Neural progenitor cell (in vitro differentiated cells): ENCODE data around the gene C15orf61.

Experiments
- EZH2 ChIP-seq: fragments of 200-600 bp; sonication (generic); IDR thresholded peaks from 2 replicates; pipeline ENCODE4 v1.6.1; 2017; ENCODE audit warnings: antibody characterized with exemption, mild to moderate bottlenecking, moderate library complexity
- TF ChIP-seq, protein P1 (sequence below): fragments of 200-600 bp; sonication (generic); IDR thresholded peaks from 2 replicates; pipeline ENCODE4 v1.5.1; 2017; ENCODE audit warnings: antibody characterized with exemption, mild to moderate bottlenecking

DNA sequence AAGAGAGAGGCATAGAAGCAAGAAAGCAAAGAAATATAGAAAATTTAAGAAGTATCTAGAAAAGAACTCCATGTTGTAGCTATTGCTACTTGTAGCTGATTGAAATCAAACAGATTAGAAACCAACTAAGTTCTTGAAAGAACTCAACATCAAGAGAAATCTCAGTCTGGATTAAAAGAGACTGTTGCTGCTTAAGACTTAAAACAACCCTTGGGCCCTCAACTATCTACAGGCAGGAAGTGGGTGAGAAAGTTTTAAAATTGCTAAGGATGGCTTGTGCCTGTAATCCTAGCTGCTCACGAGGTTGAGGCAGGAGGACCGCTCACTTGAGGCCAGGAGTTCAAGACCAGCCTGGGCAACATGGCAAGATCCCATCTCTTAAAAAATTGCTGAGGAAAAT lies 39.3 kb upstream of the C15orf61 start:
- TF ChIP-seq, protein P1, sequence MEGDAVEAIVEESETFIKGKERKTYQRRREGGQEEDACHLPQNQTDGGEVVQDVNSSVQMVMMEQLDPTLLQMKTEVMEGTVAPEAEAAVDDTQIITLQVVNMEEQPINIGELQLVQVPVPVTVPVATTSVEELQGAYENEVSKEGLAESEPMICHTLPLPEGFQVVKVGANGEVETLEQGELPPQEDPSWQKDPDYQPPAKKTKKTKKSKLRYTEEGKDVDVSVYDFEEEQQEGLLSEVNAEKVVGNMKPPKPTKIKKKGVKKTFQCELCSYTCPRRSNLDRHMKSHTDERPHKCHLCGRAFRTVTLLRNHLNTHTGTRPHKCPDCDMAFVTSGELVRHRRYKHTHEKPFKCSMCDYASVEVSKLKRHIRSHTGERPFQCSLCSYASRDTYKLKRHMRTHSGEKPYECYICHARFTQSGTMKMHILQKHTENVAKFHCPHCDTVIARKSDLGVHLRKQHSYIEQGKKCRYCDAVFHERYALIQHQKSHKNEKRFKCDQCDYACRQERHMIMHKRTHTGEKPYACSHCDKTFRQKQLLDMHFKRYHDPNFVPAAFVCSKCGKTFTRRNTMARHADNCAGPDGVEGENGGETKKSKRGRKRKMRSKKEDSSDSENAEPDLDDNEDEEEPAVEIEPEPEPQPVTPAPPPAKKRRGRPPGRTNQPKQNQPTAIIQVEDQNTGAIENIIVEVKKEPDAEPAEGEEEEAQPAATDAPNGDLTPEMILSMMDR, result no peak
- no peak for TF ChIP-seq EZH2
